Liver (tissue), 3 donors: ENCODE measurements around the gene TUBGCP6.

Experiments
- GABPA ChIP-seq, 2 donors: IDR thresholded peaks in 1 of 2; conservative IDR thresholded peaks in 1 of 2; 2 replicates each; pipeline ENCODE4 v1.6.1; 2016; ENCODE audit warnings: antibody characterized with exemption in 2 of 2, mild to moderate bottlenecking in 1 of 2, moderate library complexity in 1 of 2
- REST ChIP-seq: IDR thresholded peaks from 2 replicates; pipeline ENCODE4 v1.6.1; 2016; ENCODE audit warnings: antibody characterized with exemption, mild to moderate bottlenecking
- TF ChIP-seq, protein P1 (sequence below): fragments of 150-350 bp; IDR thresholded peaks from 2 replicates; pipeline ENCODE4 v1.5.1; 2017; ENCODE audit warnings: improper control_type of control experiment, low read depth, low read length; ENCODE audit not compliant: missing input control
- TF ChIP-seq, protein P2 (sequence below): IDR thresholded peaks from 2 replicates; pipeline ENCODE4 v1.6.1; 2016; ENCODE audit warnings: antibody characterized with exemption
- donor health status: healthy.
- donor health status: healthy.

DNA sequence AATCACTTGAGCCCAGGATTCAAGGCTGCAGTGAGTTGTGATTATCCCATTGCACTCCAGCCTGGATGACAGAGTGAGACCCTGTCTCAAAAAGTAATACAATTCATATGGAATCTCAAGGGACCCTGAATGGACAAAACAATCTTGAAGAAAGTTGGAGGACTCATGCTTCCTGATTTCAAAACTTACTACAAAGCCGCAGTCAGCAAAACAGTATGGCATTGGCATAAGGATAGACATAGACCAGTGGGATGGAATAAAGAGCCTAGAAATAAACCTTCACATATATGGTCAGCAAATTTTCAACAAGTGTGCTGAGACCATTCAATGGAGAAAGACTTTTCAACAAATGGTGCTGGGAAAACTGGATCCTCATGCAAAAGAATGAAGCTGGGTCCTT lies 41.5 kb downstream of the TUBGCP6 start:
- TF ChIP-seq, protein P1, sequence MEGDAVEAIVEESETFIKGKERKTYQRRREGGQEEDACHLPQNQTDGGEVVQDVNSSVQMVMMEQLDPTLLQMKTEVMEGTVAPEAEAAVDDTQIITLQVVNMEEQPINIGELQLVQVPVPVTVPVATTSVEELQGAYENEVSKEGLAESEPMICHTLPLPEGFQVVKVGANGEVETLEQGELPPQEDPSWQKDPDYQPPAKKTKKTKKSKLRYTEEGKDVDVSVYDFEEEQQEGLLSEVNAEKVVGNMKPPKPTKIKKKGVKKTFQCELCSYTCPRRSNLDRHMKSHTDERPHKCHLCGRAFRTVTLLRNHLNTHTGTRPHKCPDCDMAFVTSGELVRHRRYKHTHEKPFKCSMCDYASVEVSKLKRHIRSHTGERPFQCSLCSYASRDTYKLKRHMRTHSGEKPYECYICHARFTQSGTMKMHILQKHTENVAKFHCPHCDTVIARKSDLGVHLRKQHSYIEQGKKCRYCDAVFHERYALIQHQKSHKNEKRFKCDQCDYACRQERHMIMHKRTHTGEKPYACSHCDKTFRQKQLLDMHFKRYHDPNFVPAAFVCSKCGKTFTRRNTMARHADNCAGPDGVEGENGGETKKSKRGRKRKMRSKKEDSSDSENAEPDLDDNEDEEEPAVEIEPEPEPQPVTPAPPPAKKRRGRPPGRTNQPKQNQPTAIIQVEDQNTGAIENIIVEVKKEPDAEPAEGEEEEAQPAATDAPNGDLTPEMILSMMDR, result no peak
- TF ChIP-seq, protein P2, sequence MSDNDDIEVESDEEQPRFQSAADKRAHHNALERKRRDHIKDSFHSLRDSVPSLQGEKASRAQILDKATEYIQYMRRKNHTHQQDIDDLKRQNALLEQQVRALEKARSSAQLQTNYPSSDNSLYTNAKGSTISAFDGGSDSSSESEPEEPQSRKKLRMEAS, result no peak
- TF ChIP-seq REST (no peak), GABPA (IDR thresholded peaks at IDR 0.05 in 1 of 2, conservative IDR thresholded peaks at IDR 0.05 in 1 of 2) (no peak)
